ENCODE measurements around the gene KCNMA1.

The KCNMA1 gene

DNA sequence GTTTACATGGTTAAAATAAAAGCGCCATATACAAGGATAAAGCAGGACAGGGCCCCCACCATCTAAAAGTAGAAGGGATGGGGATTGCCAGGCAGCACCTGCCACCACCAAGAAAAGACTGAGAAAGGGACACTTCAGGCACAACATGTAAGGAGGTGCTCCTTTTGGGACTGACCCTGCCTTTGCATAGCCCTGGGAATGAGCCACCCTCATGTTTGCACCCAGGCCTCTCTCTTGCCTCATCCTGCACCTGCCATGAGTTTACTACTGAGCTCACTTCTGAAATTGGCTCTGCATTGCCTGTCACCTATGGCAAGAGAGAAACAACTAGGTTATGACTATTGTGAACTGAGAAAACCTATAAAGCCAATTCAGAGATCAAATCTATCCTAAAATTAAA lies 489.7 kb downstream of the KCNMA1 start:
- DNase-seq (ENCODE audit: low read depth): no peak

DNA sequence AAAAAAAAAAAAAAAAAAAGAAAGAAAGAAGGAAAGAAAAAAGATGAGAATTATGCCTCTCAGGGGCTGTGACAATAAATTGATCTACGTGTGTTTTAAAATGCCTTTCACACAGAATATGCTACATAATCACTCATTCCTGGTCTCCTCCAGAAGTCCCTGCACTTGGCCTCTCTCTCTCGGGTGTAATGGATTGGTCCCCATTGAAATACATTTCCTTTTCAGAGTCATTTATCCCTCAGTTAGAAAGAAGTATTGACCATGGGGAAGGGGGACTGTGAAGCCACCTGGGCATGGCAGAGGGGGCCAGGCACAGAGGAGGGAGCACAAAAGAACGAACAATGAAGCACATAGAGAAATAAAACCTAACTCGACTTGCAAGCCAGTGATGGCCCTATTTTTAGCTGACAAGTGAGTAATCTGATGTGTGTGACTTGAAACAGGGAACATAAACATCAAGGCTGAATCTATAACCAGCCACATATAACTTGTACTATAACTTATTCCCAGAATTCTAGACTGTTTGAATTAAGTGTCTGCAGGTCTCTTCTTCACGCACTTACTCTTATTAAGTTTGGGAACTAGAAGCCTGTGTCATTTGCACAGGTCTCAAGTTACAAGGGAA lies 490.8 kb downstream of the KCNMA1 start:
- no peak for DNase-seq (ENCODE audit: low read depth)

DNA sequence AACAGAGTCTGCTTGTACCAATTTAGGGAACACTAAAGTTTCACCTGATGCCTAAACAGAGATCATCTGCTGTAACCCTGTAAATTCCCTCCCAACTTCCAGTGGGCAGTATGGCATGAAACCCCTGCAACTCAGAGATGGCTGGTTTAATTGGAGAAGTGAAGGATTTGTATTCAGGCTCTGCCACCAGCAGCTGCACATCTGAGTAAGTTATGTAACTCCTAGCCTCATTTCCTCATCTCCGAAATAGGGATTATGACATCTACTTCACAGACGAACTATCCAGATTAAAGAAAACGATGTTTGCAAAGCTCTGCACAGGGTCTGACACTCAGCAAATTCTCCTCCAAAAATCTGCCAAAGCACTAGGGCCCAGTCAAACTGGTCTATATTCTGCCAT lies 493.0 kb downstream of the KCNMA1 start:
- DNase-seq (ENCODE audit: low read depth): no peak

DNA sequence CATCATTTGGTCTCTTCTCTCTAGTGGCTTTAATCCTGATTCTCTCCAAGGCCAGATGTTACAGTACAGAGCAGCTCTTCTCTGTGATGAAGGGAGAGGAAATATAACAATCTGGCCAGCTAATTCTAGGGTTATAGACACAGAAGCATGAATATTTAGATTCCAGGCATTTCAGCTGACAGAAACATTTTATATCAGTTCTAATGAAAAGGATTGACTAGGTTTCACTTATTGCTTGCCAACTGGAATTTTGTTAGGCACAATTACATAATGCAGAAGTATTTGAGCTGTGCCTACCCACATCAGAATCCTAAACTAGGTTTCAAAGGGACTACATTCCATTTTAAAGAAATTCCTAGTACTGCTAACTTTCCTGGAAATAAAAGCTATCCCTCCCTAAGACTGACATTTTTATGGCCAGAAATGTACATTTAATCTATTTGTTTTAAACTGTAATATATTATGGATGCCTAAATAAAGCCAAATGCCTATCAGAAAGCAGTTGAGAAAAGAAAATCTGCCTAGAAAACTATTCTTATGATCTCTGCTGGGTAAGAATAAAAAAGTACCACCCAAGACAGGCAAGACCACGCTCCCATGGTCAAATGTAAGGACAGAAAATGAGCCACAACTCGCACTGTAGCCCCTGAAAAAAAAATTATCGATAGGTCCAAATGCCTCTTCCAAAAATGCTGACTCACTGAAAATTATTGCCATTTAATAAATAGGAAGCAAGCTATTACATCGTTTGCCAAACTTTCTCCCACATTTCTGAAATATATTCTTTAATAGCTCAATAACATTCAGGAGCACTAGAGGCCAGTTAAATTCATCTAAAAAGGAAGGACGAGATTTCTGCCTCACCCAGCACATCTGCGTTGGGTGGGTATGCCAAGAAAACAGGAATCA lies 498.1 kb downstream of the KCNMA1 start:
- no peak for DNase-seq (ENCODE audit: low read depth)

DNA sequence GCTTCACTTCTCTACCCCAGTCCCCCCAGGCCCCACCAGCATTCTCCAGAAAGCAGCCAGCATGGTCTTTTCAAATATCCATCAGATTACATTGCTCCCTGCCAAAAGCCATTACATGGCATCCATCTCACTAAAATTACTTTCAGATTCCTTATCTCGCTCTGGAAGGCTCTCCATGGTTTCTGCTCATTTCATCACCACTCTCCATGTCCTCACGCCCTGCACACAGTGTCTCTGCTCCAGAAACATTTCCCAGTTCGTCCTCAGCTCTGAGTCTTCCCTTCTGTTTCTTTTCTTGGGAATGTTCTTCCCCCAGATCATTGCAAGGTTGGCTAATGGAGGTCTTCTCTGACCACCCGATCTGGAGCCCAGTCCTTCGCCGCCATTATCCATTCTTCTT lies 499.1 kb downstream of the KCNMA1 start:
- DNase-seq (ENCODE audit: low read depth): no peak

DNA sequence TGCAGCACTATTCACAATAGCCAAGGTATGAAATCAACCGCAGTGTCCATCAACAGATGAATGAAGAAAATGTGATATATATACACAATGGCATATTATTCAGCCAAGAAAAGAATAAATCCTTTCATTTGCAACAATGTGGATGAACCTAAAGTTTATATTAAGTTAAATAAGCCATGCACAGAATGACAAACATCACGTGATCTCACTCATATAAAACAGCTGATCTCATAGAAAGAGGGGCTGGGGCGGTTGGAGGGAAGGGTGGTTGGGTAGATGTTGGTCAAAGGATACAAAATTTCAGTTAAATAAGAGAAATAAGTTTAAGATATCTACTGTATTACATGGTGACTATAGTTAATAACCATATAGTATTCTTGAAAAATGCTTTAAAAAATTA lies 502.1 kb downstream of the KCNMA1 start:
- no peak for DNase-seq (ENCODE audit: low read depth)

DNA sequence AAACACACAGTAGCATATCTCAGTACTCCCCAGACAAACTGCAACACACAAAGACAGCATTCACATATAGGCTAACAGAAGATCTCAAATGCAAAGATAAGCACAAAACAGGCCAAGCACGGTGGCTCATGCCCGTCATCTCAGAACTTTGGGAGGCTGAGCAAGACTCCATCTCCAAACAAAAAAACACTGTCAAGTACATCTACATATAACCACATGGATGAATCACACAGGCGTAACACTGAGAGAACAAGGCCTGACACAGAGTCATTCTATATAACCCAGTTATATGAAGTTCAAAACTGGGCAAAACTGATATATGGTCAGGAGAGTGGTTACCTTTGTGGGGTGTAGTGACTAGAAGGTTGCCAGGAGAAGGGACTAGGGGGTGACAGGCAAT lies 506.4 kb downstream of the KCNMA1 start:
- no peak for DNase-seq (ENCODE audit: low read depth)

DNA sequence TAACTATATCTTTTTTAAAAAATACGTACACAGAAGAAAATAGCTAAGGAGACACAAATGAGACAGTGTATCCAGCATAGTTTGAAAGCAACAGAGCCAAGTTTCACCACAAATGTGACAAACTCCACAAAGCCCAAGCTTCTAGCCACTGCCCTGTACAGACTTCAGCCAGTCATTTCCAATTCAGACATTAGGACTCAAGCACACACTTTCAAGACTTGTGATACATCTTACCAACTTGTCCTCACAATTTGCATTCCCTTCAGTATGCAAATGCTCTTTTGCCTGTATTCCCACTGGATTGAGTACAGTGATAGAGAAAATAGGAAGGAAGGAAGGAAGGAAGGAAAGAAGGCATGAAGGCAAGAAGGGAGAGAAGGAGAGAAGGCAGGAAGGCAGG lies 510.4 kb downstream of the KCNMA1 start:
- DNase-seq (ENCODE audit: low read depth): no peak

DNA sequence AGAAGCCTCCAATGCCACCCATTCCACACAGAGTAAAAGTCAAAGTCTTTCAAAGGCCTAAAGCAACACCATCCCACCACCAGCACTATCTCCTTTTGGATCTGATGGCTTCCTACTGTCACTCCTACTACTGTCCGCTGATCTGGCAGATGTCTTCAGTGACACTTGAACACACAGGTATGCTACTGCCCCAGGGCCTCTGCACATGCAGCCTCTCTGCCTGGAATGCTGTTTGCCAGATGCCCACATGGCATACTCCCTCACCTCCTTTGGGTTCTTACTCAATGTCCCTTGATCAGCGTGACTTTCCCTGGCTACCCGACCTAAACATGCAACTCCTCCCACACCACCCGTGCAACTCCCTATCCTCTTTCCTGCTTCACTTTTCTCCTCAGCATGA lies 512.4 kb downstream of the KCNMA1 start:
- no peak for DNase-seq (ENCODE audit: low read depth)

DNA sequence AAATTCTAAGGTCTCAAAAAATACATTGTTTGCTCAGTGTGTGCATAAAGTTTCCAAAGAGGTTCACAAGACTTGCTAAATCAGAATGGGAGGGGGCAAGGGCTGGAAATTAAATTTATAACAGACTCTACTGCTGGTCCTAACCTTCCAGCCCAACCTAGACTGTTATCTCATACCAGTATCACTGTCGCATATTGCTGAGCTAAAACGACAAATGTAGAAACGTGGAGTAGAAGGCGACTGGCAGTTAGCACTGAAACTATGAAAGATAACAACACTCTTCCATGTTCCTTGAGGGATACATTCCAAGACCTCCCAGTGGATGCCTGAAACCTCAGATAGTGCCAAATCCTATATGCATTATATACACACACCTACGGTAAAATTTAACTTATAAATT lies 514.3 kb downstream of the KCNMA1 start:
- DNase-seq (ENCODE audit: low read depth): no peak

DNA sequence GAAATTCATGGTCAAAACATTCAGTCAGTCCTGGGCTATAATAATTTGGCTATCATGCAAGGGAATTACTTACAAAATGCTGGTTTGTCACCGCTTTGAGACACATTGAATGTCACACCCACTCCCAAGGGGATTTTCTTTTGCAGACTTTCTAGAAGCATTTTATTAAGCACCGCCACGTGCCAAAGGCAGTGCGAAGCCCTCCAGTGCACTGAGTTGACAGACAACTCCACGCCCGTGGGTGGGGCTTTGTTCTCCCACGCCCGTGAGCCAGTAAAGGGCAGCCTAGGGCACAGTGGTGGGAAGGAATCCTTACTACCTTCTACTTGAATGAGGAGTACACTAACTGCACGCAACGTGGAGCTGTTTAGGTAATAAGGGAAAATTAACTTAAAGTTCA lies 515.8 kb downstream of the KCNMA1 start:
- DNase-seq (ENCODE audit: low read depth): no peak

DNA sequence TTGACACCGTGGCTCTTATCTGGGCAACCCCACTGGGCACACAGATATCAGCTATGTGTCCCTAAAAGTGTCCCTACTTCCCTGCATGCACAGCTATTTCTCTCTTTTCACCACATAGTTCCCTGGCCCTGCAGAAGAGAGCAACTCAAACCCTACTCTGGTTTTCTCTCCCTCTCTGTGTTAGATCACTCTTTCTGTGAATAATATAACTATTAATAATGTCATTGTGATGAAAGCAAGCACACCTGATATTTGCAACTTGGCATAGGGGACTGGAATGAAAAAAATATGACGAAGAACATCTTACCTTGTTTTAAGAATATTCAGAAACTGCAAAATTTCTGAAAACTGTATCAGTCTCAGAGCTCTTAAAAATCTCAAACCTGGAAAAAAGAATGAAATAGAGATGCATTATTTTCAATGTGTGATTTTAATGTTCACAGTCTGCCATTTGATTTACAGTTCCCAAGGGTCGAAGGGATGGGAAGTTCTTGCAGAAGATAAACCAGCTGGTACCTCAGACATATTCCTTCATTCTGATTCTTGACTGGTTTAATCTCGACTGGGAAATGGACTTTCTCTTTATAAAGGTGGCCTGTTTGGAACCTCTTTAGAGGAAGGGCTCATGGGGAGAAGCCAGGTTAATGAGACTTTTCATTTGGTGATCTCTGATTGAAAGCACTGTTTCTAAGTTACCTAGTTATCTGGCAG lies 516.8 kb downstream of the KCNMA1 start:
- no peak for DNase-seq (ENCODE audit: low read depth)

DNA sequence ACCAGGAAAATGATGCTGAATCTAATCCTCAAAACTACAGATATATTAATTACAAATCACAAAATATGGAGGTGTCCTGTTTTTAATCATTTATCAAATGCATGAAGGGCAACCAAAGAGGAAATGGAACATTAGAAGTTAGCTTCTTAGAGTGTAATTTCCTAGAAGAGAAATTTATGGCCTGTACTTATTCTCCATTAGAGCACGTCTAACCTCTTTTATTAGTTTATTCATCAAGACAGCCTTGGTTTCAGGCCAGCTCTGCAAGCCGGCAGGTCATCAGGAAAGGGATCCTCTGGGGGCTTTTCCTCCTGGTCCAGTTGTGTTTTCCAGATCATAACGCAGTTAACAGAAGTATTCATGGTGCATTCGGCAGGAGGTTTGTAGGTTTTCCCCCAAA lies 517.6 kb downstream of the KCNMA1 start:
- no peak for DNase-seq (ENCODE audit: low read depth)

DNA sequence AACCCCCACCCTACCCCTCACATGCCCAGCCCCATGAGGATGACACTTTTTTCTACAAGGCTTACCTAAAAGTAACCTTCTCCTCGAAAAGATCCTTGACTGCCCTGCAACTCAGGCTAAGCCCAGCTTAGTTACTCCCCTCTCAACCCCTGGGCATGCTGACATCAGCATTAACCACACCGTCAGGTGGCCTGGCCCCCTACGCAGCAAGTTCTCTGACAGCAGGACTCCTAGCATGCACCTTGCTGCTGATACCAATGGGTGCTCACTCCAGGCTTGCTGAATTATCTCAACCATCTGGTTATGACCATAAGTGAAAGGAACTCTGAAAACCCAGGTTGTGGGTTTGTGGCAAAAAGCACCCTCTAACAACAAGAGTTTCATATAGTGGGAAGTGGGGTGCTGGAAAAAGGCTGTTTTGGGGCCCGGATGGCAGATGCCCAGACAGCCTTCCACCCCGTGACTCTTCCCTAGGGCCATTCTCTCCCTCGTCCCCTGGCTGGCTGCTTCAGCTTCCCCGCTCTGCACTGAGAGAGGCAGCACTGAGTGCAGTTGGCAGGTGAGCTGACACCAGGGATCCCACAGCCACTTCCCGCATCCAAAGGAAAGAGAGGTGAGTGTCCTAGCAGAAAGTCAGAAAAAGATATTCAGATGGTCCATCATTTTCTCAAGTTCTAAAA lies 518.9 kb downstream of the KCNMA1 start:
- no peak for DNase-seq (ENCODE audit: low read depth)

DNA sequence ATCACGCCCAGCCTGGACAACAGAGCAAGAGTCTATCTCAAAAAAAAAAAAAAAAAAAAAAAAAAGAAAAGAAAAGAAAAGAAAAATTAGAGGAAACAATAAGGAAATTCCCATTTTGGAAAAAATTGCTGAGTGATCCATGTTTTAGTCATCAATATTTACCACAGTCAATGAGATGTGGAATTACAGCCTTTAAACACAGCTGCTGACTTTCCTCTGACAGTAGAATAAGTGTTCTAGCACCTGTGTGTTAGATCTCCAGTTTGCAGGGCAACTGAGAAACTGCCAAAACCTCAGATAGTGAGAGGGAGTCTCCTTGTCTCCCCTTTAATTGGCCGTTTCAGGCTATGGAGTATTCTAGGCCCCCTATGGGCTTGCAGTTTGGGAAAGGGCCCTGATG lies 520.1 kb downstream of the KCNMA1 start:
- no peak for DNase-seq (ENCODE audit: low read depth)

DNA sequence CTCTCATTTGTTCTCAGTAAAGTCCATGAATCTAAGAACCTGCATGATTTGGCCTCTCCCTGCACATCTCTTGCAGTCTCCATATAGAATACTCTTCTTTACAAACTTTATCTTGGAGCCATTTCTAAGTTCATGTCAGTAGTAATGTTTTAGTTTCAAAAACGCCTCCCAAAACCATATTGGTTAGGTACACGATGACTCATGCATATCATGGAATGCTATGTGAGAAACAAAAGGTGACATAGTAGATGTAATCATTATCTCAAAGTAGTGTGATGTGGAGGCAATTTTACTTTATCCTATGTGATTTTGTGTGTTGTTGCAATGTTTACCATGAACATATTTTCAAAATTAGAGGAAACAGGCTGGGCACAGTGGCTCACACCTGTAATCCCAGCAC lies 520.7 kb downstream of the KCNMA1 start:
- DNase-seq (ENCODE audit: low read depth): no peak

DNA sequence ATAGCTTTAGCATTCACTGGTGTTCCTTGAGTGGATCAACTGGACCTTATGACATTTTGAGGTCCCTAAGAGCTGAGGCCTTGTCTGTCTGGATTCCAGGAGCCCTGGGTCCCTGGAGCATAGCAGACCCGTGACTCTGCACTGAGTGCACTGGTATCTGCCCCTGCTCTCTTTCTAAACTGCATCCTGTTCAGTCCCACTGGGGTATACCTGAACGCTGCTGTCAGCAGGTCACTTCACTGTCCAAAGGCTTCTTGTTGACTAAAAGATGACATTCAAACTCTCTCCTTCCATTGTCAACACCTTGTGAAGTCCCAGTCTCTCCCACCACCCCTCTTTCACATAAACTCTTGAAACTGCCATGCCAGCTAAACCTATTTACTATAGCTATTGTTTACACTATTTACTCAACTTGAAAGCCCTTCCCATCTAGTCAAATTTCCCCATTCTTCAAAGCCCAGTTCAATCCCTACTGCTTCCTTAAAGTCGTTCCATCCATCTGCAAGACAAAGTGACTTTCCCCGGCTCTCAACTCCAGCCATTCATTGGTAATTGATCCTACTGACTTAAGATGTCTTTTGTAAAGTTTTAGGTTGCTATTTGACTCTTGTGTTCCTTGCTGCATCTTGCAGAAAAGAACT lies 523.3 kb downstream of the KCNMA1 start:
- no peak for DNase-seq (ENCODE audit: low read depth)

DNA sequence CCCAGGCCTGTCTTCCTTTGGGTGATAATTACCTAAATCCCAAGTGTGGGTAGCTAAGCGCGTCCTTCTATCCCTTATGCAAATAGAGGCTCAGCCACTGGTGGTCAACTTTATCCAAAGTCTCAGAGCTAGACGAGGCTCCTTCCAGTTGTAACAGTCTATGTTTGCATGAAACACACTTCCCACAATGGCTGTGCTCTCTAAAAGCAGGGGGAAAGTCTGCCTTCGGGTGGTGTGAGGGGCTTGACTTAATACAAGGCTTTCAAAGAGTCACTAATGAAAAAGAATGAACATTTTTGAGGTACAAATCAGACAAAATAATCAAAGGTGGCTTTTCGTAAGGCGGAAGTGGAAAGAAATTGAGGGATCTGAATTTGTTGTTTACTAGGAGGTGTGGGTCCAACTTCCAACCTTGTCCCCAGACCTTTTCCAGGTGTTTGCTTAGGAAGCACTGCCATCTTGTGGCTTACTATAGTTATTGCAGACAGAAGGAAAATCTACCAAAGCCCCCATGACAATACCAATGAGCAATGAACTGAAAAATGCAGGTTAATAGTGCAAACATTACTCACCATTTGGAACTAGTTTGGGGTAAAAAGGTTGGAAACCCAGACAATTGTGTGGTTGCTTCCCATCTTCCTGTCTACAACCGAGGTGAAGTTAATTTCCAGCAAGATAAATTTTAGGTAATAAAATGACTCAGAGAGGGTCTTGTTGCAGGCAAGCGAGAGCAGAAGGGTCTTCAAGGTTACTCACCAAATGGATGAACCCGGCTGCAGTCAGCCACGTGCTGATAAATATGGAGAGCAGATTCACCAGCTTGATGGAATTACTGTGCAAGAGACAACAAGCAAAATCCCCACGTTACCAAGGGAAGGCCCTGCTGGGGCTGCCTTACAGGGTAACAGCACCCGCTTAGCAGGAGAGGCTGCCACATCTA lies 525.7 kb downstream of the KCNMA1 start:
- DNase-seq (ENCODE audit: low read depth): no peak

DNA sequence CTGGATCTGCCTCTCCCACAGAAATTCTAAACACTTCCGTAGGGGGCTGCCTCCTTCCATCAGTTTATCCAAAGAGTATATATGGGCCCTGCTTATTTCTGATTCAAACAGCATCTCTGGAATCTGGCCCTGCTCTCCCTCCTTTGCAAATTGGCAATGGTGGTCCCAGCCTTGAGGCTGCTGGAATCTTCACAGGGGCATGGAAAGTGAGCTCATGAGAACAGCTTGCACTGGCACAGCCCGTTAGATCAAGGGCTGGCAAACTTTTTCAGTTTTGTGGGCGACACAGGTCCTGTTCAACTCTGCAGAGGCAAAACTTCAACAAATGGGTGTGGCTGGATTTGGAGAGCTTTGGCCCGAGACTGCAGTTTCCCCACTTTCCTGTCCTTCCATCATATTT lies 526.9 kb downstream of the KCNMA1 start:
- no peak for DNase-seq (ENCODE audit: low read depth)

DNA sequence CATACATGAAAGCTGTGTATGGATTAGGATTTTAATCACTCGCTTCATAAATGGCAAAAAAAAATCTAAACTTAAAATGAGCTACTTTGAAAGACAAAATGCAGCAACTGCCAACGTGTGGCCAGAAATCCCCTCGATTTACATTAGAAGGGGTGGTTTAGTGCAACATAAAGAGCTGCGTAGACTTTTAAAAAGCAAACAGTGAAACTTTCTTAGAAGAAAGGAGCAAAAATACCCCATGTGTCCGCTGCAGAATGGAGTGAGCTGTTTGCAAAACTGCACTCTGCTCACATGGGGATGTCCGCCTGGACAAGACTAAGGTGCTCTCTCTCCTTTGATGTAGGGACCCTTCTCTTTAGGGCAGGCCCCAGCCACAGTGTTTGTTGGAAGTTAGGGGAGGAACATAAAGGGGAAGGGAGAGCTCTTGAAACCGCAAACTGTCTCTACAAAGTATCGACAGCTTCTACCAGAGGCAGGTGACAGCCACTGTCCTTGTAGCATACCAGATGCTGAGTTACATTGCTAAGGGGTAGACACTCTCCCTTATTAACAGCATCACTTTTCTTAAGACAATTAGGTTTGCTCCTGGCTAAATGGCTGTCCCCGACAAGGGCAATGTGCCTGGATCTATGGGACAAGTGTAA lies 528.1 kb downstream of the KCNMA1 start:
- DNase-seq (ENCODE audit: low read depth): no peak

Data from stimulated activated CD8-positive, alpha-beta memory T cell treated with anti-CD3 and anti-CD28 coated beads, Interleukin-4, amount 100 ng/mL, for 24 hours (primary cell).